Left lung (tissue), 10 donors: ENCODE data around the gene EBLN1. TPM values are rescaled to one million over a fixed set of nuclear protein-coding genes. Genes with fewer than 3 reads are reported as not detected.
A peak's percentile ranks its signal among the peaks of the same experiment; 100 is the strongest.

ENCODE experiments used
- ATAC-seq: fragments of 200-7000 bp; cut with Tn5 transposase; one replicate; pipeline ENCODE4 v1.9.1; 2020; ENCODE audit warnings: moderate library complexity
- DNase-seq, 4 donors: peaks; one replicate each; pipeline ENCODE4 v3.0.0-alpha.2; 2013 to 2020
- H3K27ac ChIP-seq, 2 donors: fragments of 200-600 bp; sonication (generic) in 1 of 2; one replicate each; pipeline versions ENCODE4 v1.5.0 to v1.8.0; 2020 to 2021
- H3K27me3 ChIP-seq, 2 donors: fragments of 200-600 bp; sonication (generic) in 1 of 2; one replicate each; pipeline versions ENCODE4 v1.5.0 to v1.8.0; 2020 to 2021
- H3K36me3 ChIP-seq, 2 donors: fragments of 200-600 bp; sonication (generic) in 1 of 2; one replicate each; pipeline versions ENCODE4 v1.5.0 to v1.8.0; 2020 to 2021
- H3K4me1 ChIP-seq, 2 donors: fragments of 200-600 bp; one replicate each; pipeline ENCODE4 v1.8.0; 2021
- H3K4me3 ChIP-seq, 2 donors: fragments of 200-600 bp; sonication (generic) in 1 of 2; one replicate each; pipeline versions ENCODE4 v1.5.0 to v1.8.0; 2020 to 2021; ENCODE audit warnings: mild to moderate bottlenecking in 1 of 2
- H3K9me3 ChIP-seq, 2 donors: fragments of 200-600 bp; sonication (generic) in 1 of 2; one replicate each; pipeline versions ENCODE4 v1.5.0 to v1.8.0; 2020 to 2021
- CTCF ChIP-seq, 2 donors: fragments of 200-600 bp; sonication (generic) in 1 of 2; IDR thresholded peaks; one replicate each; pipeline versions ENCODE4 v1.5.0 to v1.8.0; 2021; ENCODE audit warnings: antibody characterized with exemption in 2 of 2
- intact Hi-C, 2 donors: fragments of 100-400 bp; cut with DNase I; formaldehyde crosslinking; loops; one replicate each; pipeline versions ENCODE4 v1.11.2 to v1.14.2; 2022
- polyA plus RNA-seq, 6 donors: library from polyadenylated mRNA; unstranded; fragments of 120-200 nt; gene quantifications; one replicate each; pipeline ENCODE4 v1.2.1, GENCODE V29; 2013; ENCODE audit not compliant: insufficient read length in 6 of 6
- total RNA-seq, 2 donors: library from RNA; stranded (reverse); fragmentation: NEBNext Ultra II Directional; extraction: Animal tissue kit (Norgen Biotek cat#: 25700); gene quantifications; one replicate each; pipeline ENCODE4 v1.2.1, GENCODE V29; 2021
- donor health status: DM: no; HTN: yes; CAD: no.
- donor health status: DM: no; HTN: no; CAD: no.

The EBLN1 gene
- total and polyA plus RNA-seq, 8 donors, result not detected

- Histone ChIP-seq H3K36me3 (no peaks in the 10 kb centered on the region), H3K9me3 (no peaks in the 10 kb centered on the region), H3K27ac (no peak overlapping the region), H3K4me3 (no peak overlapping the region), H3K4me1 (peaks cover 0 to 19% of the 10 kb centered on the region in 2 donors), H3K27me3 (peaks cover 5 to 30% of the 10 kb centered on the region in 2 donors)
- TF ChIP-seq CTCF (IDR thresholded peaks at IDR 0.05), result no peak
- intact Hi-C loops, result no loop called here
- ATAC-seq, result no peak
- no peak for DNase-seq
These were observed 26.2 kb upstream of the EBLN1 start for GRCh38 chr10:22244001-22244400.

- Histone ChIP-seq H3K4me1 (peaks cover 0 to 19% of the 10 kb centered on the region in 2 donors), H3K9me3 (no peaks in the 10 kb centered on the region), H3K36me3 (no peaks in the 10 kb centered on the region), H3K27me3 (peaks cover 5 to 37% of the 10 kb centered on the region in 2 donors), H3K4me3 (no peak overlapping the region), H3K27ac (no peak overlapping the region)
- ATAC-seq (no peak), DNase-seq (no peak)
- TF ChIP-seq CTCF (IDR thresholded peaks at IDR 0.05), result no peak
- intact Hi-C loops, result no loop called here
These were observed 25.5 kb upstream of the EBLN1 start for GRCh38 chr10:22243321-22243720.

GRCh38 chr10:22231260-22231659 is 13.4 kb upstream of the EBLN1 start:
- Histone ChIP-seq H3K4me3 (no peak overlapping the region), H3K4me1 (peaks cover 0 to 15% of the 10 kb centered on the region in 2 donors), H3K27ac (no peak overlapping the region), H3K9me3 (no peaks in the 10 kb centered on the region), H3K27me3 (peaks cover 5 to 13% of the 10 kb centered on the region in 2 donors), H3K36me3 (no peaks in the 10 kb centered on the region)
- intact Hi-C loops, result no loop called here
- ATAC-seq (no peak), DNase-seq (no peak)
- no peak for TF ChIP-seq CTCF (IDR thresholded peaks at IDR 0.05)

GRCh38 chr10:22230158-22230833 is 12.5 kb upstream of the EBLN1 start:
- intact Hi-C loops, result no loop called here
- TF ChIP-seq CTCF (IDR thresholded peaks at IDR 0.05), result no peak
- Histone ChIP-seq H3K27ac (peak overlapping the region; percentile 16 to 53), H3K4me3 (peak overlapping the region; percentile 55 to 59), H3K9me3 (no peaks in the 10 kb centered on the region), H3K4me1 (peaks cover 0 to 15% of the 10 kb centered on the region in 2 donors), H3K36me3 (no peaks in the 10 kb centered on the region), H3K27me3 (peaks cover under 1 to 4% of the 10 kb centered on the region in 2 donors)
- peak in 2 of 4 donors; percentile 67 to 79 for DNase-seq
- ATAC-seq, result peak; percentile 39

- no peak for TF ChIP-seq CTCF (IDR thresholded peaks at IDR 0.05)
- intact Hi-C loops, result no loop called here
- H3K9me3 ChIP-seq, result no peaks in the 10 kb centered on the region
- ATAC-seq (no peak), DNase-seq (no peak)
- H3K36me3 ChIP-seq, result no peaks in the 10 kb centered on the region
- H3K27ac ChIP-seq, result peak overlapping the region; percentile 16 to 98
- peak overlapping the region; percentile 55 to 59 for H3K4me3 ChIP-seq
- H3K27me3 ChIP-seq, result peaks cover 0 to 4% of the 10 kb centered on the region in 2 donors
- peaks cover 0 to 15% of the 10 kb centered on the region in 2 donors for H3K4me1 ChIP-seq
These were observed 12.0 kb upstream of the EBLN1 start for GRCh38 chr10:22229802-22230157.
